HepG2 (cell line): ENCODE data around the gene RPL23. TPM values are rescaled to one million over a fixed set of nuclear protein-coding genes. Genes with fewer than 3 reads are reported as not detected.

ENCODE experiments used
- ARNT ChIP-seq: fragments of 450-650 bp; IDR thresholded peaks from 2 replicates; pipeline ENCODE4 v1.6.1; 2017
- CHD4 ChIP-seq: fragments of 200-600 bp; sonication (generic); IDR thresholded peaks from 2 replicates; pipeline ENCODE4 v1.7.0; 2017; ENCODE audit warnings: mild to moderate bottlenecking, low read length, borderline replicate concordance
- FOXP1 ChIP-seq, 2 experiments: fragments of 450-650 bp in 1 of 2; IDR thresholded peaks; 2 replicates each; pipeline ENCODE4 v1.6.1; 2017 to 2018; ENCODE audit warnings: antibody characterized with exemption in 1 of 2
- GPN1 ChIP-seq: sonication (generic); formaldehyde crosslinking; IDR thresholded peaks from 2 replicates; pipeline ENCODE4 v1.5.1; 2020; ENCODE audit warnings: missing genetic modification reagents, borderline replicate concordance
- IKZF1 ChIP-seq: fragments of 450-650 bp; IDR thresholded peaks from 2 replicates; pipeline ENCODE4 v1.7.1; 2016
- KLF13 ChIP-seq: sonication (generic); formaldehyde crosslinking; IDR thresholded peaks from 2 replicates; pipeline ENCODE4 v1.4.0; 2020; ENCODE audit warnings: mild to moderate bottlenecking, missing genetic modification reagents
- NFIB ChIP-seq: sonication (generic); formaldehyde crosslinking; IDR thresholded peaks from 2 replicates; pipeline ENCODE4 v1.9.0; 2021; ENCODE audit warnings: missing genetic modification reagents, mild to moderate bottlenecking, borderline replicate concordance
- NR2C2 ChIP-seq: sonication (generic); formaldehyde crosslinking; IDR thresholded peaks from 2 replicates; pipeline ENCODE4 v1.4.0; 2020; ENCODE audit warnings: missing genetic modification reagents, mild to moderate bottlenecking, moderate library complexity, borderline replicate concordance
- SAP130 ChIP-seq: IDR thresholded peaks from 2 replicates; pipeline ENCODE4 v1.6.1; 2016; ENCODE audit warnings: low read depth
- SOX13 ChIP-seq, 3 experiments: fragments of 450-650 bp in 1 of 3; sonication (generic) in 1 of 3; formaldehyde crosslinking in 1 of 3; IDR thresholded peaks in 2 of 3; conservative IDR thresholded peaks in 1 of 3; 2 replicates each; pipeline versions ENCODE4 v1.5.0 to v1.6.1; 2016 to 2020; ENCODE audit warnings: antibody characterized with exemption in 1 of 3, mild to moderate bottlenecking in 1 of 3, missing compliant biosample characterization in 1 of 3, missing genetic modification reagents in 1 of 3, moderate library complexity in 1 of 3
- ZC3H4 ChIP-seq: sonication (generic); formaldehyde crosslinking; IDR thresholded peaks from 2 replicates; pipeline ENCODE4 v1.4.0; 2020; ENCODE audit warnings: missing genetic modification reagents, borderline replicate concordance
- ZKSCAN5 ChIP-seq: sonication (generic); formaldehyde crosslinking; IDR thresholded peaks from 2 replicates; pipeline ENCODE4 v1.5.1; 2020; ENCODE audit warnings: mild to moderate bottlenecking, missing genetic modification reagents
- ZNF34 ChIP-seq: sonication (generic); formaldehyde crosslinking; IDR thresholded peaks from 2 replicates; pipeline ENCODE4 v1.4.0; 2020; ENCODE audit warnings: mild to moderate bottlenecking, missing genetic modification reagents, borderline replicate concordance
- ZNF496 ChIP-seq: sonication (generic); formaldehyde crosslinking; IDR thresholded peaks from 2 replicates; pipeline ENCODE4 v1.8.1; 2023; ENCODE audit warnings: mild to moderate bottlenecking, moderate library complexity, missing genetic modification reagents; ENCODE audit not compliant: insufficient replicate concordance
- ZNF564 ChIP-seq: sonication (generic); formaldehyde crosslinking; IDR thresholded peaks from 2 replicates; pipeline ENCODE4 v1.8.1; 2023; ENCODE audit warnings: mild to moderate bottlenecking, missing genetic modification reagents
- ZNF607 ChIP-seq: sonication (generic); formaldehyde crosslinking; IDR thresholded peaks from 2 replicates; pipeline ENCODE4 v1.5.1; 2020; ENCODE audit warnings: missing genetic modification reagents, mild to moderate bottlenecking, borderline replicate concordance
- ZNF777 ChIP-seq: sonication (generic); formaldehyde crosslinking; IDR thresholded peaks from 2 replicates; pipeline ENCODE4 v1.4.0; 2020; ENCODE audit warnings: missing genetic modification reagents
- ZNF788 ChIP-seq: sonication (generic); formaldehyde crosslinking; IDR thresholded peaks from 2 replicates; pipeline ENCODE4 v1.5.0; 2020; ENCODE audit warnings: mild to moderate bottlenecking, missing genetic modification reagents, borderline replicate concordance
- polyA plus RNA-seq, 8 experiments: library from polyadenylated mRNA; depleted of rRNA in 3 of 8; stranded (reverse) in 7 of 8; unstranded in 1 of 8; fragments of >200 nt; fragmentation: Illumina TruSeq in 4 of 8; extraction: Trizol in 4 of 8; gene quantifications; 2 replicates each; pipeline versions ENCODE4 v1.2.1 to v1.2.3, GENCODE V29; 2011 to 2016; ENCODE audit warnings: low read depth in 4 of 8, missing spikeins in 1 of 8, mixed read lengths in 1 of 8; ENCODE audit not compliant: insufficient read depth in 1 of 8
- total RNA-seq, 5 experiments: library from RNA; depleted of rRNA; stranded (reverse); fragments of >200 nt; fragmentation: Illumina TruSeq; extraction: Trizol; gene quantifications; 2 replicates each; pipeline ENCODE4 v1.2.3, GENCODE V29; 2016; ENCODE audit warnings: low read depth in 1 of 5
- TF ChIP-seq, protein P1 (sequence below): sonication (generic); formaldehyde crosslinking; IDR thresholded peaks from 2 replicates; pipeline ENCODE4 v1.4.0; 2020; ENCODE audit warnings: mild to moderate bottlenecking, missing genetic modification reagents
- TF ChIP-seq, protein P2 (sequence below): sonication (generic); formaldehyde crosslinking; IDR thresholded peaks from 2 replicates; pipeline ENCODE4 v1.5.1; 2020; ENCODE audit warnings: mild to moderate bottlenecking, missing genetic modification reagents, moderate library complexity

RPL23 gene
- total and polyA plus RNA-seq, 2 of the 13 experiments (the other 11 are each of a cell fraction or from before 2014, with no cell fraction given), result 2,790 to 4,860 TPM

DNA sequence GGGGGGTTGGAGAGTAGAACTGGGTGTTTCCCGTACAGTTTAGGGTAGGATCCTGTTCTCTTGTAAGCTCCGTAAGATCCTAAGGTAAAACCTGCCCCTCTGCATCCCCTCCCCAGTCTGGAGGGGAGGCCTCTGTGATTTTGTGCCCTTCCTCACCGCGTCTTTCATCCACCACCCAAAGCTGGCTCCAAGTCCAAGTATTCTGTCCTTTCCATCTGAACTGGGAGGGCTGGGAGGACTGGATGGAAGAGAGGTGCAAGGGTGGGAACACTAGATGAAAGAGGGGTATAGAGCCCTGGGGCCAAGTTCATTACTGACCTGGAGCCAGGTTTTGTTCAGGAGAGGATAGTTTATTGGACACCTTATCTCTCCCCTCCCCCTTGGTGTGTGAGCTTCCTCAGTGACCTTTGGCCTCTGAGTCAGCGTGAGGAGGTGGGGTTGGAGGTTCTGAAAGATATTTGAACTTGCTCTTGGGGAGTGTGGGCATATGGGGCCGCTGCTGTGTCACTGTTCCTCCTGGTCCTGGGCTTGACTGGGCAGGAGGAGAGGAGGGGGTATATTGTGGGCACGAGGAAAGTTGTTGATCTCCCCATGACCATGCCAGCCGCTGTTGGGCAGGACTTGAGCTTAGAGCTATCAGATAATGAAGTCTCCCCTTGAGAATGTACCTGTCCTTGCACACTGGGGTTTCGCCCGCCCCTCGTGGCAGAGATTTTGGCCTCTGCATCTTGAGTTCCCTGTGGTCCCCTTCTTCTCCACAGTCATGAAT is 17.9 kb upstream of the RPL23 start (continued):
- TF ChIP-seq IKZF1 (no peak), NR2C2 (CRISPR knock-in tag) (peak; percentile 97), CHD4 (no peak), ZNF777 (CRISPR knock-in tag) (no peak), ZNF788 (peak; percentile 8; the same call in 1 of the 2 replicates), SAP130 (CRISPR knock-in tag) (peak; percentile 99), ZKSCAN5 (no peak), ARNT (no peak), GPN1 (CRISPR knock-in tag) (0 out of 2 replicates have a peak, but pooled peaks have one; percentile 35), ZNF34 (peak; percentile 53; the same call in 1 of the 2 replicates), NFIB (CRISPR knock-in tag) (no peak), SOX13 (IDR thresholded peaks at IDR 0.05) (peak; percentile 77), SOX13 (CRISPR knock-in tag; conservative IDR thresholded peaks at IDR 0.05 in 1 of 2, IDR thresholded peaks at IDR 0.05 in 1 of 2) (peak in 1 of 2 experiments; percentile 87; a peak in 2 of 4 replicates), ZNF564 (CRISPR knock-in tag) (peak; percentile 43; the same call in 1 of the 2 replicates), ZNF496 (no peak), KLF13 (CRISPR knock-in tag) (no peak), ZC3H4 (0 out of 2 replicates have a peak, but pooled peaks have one; percentile 46), ZNF607 (CRISPR knock-in tag) (peak; percentile 61), FOXP1 (IDR thresholded peaks at IDR 0.05) (no peak), FOXP1 (CRISPR knock-in tag; IDR thresholded peaks at IDR 0.05) (peak; percentile 63; the same call in 1 of the 2 replicates)
- TF ChIP-seq, protein P1, sequence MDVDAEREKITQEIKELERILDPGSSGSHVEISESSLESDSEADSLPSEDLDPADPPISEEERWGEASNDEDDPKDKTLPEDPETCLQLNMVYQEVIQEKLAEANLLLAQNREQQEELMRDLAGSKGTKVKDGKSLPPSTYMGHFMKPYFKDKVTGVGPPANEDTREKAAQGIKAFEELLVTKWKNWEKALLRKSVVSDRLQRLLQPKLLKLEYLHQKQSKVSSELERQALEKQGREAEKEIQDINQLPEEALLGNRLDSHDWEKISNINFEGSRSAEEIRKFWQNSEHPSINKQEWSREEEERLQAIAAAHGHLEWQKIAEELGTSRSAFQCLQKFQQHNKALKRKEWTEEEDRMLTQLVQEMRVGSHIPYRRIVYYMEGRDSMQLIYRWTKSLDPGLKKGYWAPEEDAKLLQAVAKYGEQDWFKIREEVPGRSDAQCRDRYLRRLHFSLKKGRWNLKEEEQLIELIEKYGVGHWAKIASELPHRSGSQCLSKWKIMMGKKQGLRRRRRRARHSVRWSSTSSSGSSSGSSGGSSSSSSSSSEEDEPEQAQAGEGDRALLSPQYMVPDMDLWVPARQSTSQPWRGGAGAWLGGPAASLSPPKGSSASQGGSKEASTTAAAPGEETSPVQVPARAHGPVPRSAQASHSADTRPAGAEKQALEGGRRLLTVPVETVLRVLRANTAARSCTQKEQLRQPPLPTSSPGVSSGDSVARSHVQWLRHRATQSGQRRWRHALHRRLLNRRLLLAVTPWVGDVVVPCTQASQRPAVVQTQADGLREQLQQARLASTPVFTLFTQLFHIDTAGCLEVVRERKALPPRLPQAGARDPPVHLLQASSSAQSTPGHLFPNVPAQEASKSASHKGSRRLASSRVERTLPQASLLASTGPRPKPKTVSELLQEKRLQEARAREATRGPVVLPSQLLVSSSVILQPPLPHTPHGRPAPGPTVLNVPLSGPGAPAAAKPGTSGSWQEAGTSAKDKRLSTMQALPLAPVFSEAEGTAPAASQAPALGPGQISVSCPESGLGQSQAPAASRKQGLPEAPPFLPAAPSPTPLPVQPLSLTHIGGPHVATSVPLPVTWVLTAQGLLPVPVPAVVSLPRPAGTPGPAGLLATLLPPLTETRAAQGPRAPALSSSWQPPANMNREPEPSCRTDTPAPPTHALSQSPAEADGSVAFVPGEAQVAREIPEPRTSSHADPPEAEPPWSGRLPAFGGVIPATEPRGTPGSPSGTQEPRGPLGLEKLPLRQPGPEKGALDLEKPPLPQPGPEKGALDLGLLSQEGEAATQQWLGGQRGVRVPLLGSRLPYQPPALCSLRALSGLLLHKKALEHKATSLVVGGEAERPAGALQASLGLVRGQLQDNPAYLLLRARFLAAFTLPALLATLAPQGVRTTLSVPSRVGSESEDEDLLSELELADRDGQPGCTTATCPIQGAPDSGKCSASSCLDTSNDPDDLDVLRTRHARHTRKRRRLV, result no peak
- TF ChIP-seq, protein P2, sequence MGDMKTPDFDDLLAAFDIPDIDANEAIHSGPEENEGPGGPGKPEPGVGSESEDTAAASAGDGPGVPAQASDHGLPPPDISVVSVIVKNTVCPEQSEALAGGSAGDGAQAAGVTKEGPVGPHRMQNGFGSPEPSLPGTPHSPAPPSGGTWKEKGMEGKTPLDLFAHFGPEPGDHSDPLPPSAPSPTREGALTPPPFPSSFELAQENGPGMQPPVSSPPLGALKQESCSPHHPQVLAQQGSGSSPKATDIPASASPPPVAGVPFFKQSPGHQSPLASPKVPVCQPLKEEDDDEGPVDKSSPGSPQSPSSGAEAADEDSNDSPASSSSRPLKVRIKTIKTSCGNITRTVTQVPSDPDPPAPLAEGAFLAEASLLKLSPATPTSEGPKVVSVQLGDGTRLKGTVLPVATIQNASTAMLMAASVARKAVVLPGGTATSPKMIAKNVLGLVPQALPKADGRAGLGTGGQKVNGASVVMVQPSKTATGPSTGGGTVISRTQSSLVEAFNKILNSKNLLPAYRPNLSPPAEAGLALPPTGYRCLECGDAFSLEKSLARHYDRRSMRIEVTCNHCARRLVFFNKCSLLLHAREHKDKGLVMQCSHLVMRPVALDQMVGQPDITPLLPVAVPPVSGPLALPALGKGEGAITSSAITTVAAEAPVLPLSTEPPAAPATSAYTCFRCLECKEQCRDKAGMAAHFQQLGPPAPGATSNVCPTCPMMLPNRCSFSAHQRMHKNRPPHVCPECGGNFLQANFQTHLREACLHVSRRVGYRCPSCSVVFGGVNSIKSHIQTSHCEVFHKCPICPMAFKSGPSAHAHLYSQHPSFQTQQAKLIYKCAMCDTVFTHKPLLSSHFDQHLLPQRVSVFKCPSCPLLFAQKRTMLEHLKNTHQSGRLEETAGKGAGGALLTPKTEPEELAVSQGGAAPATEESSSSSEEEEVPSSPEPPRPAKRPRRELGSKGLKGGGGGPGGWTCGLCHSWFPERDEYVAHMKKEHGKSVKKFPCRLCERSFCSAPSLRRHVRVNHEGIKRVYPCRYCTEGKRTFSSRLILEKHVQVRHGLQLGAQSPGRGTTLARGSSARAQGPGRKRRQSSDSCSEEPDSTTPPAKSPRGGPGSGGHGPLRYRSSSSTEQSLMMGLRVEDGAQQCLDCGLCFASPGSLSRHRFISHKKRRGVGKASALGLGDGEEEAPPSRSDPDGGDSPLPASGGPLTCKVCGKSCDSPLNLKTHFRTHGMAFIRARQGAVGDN (CRISPR knock-in tag), result peak; percentile 53
